Stimulated activated naive CD8-positive, alpha-beta T cell treated with anti-CD3 and anti-CD28 coated beads, Interleukin-15, Interleukin-2, amounts not matched to agents 100 U/mL and 50 U/mL, for 24 hours (primary cell): ENCODE data around the gene R3HDM2.
A peak's percentile ranks its signal among the peaks of the same experiment; 100 is the strongest.

Experiments used
- ATAC-seq: fragments of 150-1000 bp; cut with Tn5 transposase; one replicate; pipeline ENCODE4 v1.10.0; 2021
- DNase-seq: peaks from one replicate; pipeline ENCODE4 v3.0.0; 2021

R3HDM2 gene

GRCh38 chr12:57467212-57467874, 36.5 kb upstream of the R3HDM2 start:
- ATAC-seq (no peak), DNase-seq (no peak)

GRCh38 chr12:57465747-57466505, 35.1 kb upstream of the R3HDM2 start:
- ATAC-seq, result no peak
- DNase-seq, result no peak

- no peak for ATAC-seq
These were observed 34.3 kb upstream of the R3HDM2 start for GRCh38 chr12:57465030-57465746.

GRCh38 chr12:57464569-57464968, 33.7 kb upstream of the R3HDM2 start:
- no peak for ATAC-seq
- no peak for DNase-seq

More at GRCh38 chr12:57465030-57465746, 34.3 kb upstream of the R3HDM2 start:
- no peak for DNase-seq

- ATAC-seq (no peak), DNase-seq (no peak)
These were observed 32.0 kb upstream of the R3HDM2 start for GRCh38 chr12:57462912-57463253.

- ATAC-seq (peak; percentile 88), DNase-seq (peak; percentile 93)
These were observed 31.5 kb upstream of the R3HDM2 start for GRCh38 chr12:57462251-57462911.

GRCh38 chr12:57461917-57462250, 31.0 kb upstream of the R3HDM2 start:
- ATAC-seq, result no peak
- peak; percentile 30 for DNase-seq

- DNase-seq, result peak; percentile 70
- no peak for ATAC-seq
These were observed 30.6 kb upstream of the R3HDM2 start for GRCh38 chr12:57461276-57461916.

GRCh38 chr12:57460841-57461275, 30.0 kb upstream of the R3HDM2 start:
- DNase-seq (no peak), ATAC-seq (no peak)

- ATAC-seq (no peak), DNase-seq (peak; percentile 30)
These were observed 29.6 kb upstream of the R3HDM2 start for GRCh38 chr12:57460468-57460784.

GRCh38 chr12:57459750-57460467, 29.1 kb upstream of the R3HDM2 start, which contains the start of gene GLI1:
TSS of gene GLI1 (plus strand) at chr12:57459785. CDS start at chr12:57463692, 3,907 bp downstream.
- DNase-seq, result no peak
- no peak for ATAC-seq

GRCh38 chr12:57459055-57459749, 28.4 kb upstream of the R3HDM2 start:
- peak; percentile 74 for ATAC-seq

GRCh38 chr12:57458665-57459054, 27.8 kb upstream of the R3HDM2 start:
- no peak for ATAC-seq
- no peak for DNase-seq

More at GRCh38 chr12:57459055-57459749, 28.4 kb upstream of the R3HDM2 start:
- peak; percentile 97 for DNase-seq

GRCh38 chr12:57456737-57457490, 26.1 kb upstream of the R3HDM2 start:
- ATAC-seq, result no peak
- no peak for DNase-seq

- DNase-seq, result peak; percentile 67
These were observed 25.4 kb upstream of the R3HDM2 start for GRCh38 chr12:57456145-57456700.

GRCh38 chr12:57455374-57456144, 24.7 kb upstream of the R3HDM2 start:
- ATAC-seq (no peak), DNase-seq (no peak)

More at GRCh38 chr12:57456145-57456700, 25.4 kb upstream of the R3HDM2 start:
- peak; percentile 44 for ATAC-seq

GRCh38 chr12:57454566-57455373, 23.9 kb upstream of the R3HDM2 start, which contains the start of gene INHBE:
TSS of gene INHBE (plus strand) at chr12:57455307. CDS start at chr12:57455537, 230 bp downstream.
- ATAC-seq, result no peak

GRCh38 chr12:57454213-57454565, 23.3 kb upstream of the R3HDM2 start:
- no peak for ATAC-seq
- no peak for DNase-seq

More at GRCh38 chr12:57454566-57455373, 23.9 kb upstream of the R3HDM2 start, which contains the start of gene INHBE:
- DNase-seq, result peak; percentile 66
